Activated CD4-positive, CD25-positive, alpha-beta regulatory T cell treated with anti-CD3 and anti-CD28 coated beads, Interleukin-2, amount 50 U/mL, for 24 hours (primary cell): ENCODE results near the gene SH3RF3.

Experiments
- ATAC-seq, 2 donors: fragments of 150-1000 bp; cut with Tn5 transposase; one replicate each; pipeline ENCODE4 v1.10.0; 2021; ENCODE audit warnings: mild to moderate bottlenecking in 1 of 2, moderate library complexity in 1 of 2

SH3RF3 gene

GRCh38 chr2:109356324-109357035 lies 227.5 kb downstream of the SH3RF3 start:
- no peak for ATAC-seq

DNA sequence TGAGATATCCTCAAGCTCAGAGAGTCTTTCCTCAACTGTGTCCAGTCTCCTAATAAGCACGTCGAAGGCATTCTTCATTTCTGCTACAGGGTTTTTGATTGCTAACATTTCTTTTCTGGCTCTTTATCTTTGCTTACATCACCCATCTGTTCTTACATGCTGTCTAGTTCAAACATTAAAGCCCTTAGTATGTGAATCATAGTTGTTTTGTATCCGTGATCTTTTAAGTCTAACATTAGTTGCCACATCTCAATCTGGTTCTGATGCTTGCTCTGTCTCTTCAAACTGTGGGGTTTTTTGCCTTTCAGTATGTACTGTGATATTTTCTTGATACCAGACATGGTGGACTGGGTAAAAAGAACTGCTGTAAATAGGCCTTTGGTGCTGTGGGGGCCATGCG lies 235.2 kb downstream of the SH3RF3 start:
- ATAC-seq, result no peak

- no peak for ATAC-seq
Measured at GRCh38 chr2:109365131-109365530, 236.1 kb downstream of the SH3RF3 start.

DNA sequence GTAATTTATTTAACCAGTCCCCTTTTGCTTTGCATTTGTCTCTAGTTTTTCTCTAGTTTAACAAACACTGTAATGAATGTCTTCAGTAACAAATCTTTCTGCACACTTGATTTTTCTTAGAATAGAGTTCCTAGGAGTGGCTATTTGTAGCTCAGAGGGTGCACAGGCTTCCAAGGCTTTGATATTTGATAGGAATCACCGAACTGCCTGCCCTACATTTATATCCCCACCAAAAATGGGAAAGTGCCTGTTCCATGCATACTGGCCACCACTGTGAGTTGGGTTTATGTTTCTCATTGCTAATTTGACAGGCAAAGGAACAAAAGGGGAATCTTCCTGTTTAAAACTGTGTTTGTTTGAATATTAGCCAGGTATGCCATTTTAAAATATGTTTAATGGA lies 238.7 kb downstream of the SH3RF3 start:
- no peak for ATAC-seq

GRCh38 chr2:109368798-109369197 lies 239.8 kb downstream of the SH3RF3 start:
- no peak for ATAC-seq

DNA sequence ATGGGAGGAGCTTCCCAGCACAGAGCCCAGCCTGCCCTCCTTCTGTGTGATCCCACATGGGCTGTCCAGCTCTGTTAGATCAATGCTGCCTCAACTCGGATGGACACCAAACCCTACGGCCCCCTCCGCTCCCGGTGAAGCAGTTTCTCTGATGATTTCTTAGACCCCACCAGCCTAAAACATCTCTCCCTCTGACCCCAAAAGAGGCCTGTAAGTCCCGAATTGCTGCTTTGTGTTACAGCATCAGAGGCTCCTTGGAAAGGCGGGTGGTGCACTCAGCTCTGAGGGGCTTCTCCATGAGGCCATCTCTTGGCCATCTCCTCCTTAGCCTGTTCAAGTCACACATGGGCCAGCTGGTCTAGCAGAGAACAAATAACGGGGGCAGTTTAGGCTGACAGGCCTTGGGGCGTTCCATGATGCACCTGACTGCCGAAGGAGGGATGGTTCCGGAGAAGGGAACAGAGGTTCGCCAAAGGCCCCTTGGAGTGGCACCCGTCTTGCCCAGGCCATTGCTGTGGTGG lies 240.7 kb downstream of the SH3RF3 start:
- ATAC-seq, result no peak

DNA sequence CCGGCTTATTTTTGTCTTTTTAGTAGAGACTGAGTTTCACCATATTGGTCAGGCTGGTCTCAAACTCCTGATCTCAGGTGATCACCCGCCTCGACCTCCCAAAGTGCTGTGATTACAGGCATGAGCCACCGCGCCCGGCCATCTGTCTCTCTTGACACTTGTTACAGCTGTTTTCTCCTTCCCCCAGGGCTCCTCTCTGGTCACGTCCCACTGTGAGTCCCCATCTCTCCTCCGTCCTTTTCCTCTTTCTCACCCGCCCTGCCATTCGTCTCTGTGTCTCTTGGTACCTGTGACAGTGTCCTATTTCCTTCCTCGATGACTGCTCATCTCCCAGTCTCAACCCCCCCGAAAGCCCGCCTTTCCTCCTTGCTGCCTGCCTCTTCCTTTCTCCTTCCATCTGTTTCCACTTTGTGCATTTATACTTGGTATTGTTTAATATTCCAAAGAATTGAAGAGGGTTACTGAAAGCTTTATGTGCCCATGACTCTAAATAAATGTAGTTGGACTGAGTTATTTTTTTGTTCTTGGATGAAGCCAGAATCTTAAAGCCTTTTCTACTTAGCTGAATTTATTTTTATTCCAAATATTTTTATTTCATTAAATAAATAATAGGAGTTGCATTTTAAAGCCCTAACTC lies 241.5 kb downstream of the SH3RF3 start:
- ATAC-seq, result no peak

DNA sequence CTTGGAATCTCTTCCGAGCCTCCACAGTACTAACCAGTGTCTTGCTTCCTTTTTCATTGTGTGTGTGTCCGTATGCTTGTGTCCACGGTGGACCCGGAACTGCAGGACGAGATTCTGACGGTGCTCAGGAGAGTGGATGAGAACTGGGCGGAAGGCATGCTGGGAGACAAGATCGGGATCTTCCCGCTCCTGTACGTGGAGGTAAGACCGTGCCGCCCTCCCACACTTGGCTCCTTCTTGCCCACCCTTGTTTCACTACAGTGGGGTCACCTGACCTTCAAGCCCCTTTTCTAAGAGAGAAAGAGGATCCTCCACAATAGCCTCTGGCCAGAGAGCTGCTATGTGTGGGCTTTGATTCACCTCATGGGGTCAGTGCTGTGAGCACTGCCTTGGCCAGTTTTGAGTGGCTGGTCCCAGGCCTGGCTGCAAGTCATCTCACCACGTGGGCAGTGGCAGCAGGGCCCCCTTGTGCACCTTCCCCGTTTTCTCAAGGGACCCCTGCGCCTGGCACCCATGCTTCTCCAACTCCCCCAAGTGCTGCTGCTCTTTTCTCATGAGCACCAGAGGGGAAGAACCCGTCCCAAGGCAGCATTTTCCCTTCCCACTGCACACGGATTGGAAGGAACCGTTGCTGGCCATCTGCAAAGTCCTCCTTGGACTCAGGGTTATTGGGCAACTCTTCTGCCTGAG lies 242.6 kb downstream of the SH3RF3 start:
- no peak for ATAC-seq

- no peak for ATAC-seq
Measured at GRCh38 chr2:109372171-109372568, 243.2 kb downstream of the SH3RF3 start.

DNA sequence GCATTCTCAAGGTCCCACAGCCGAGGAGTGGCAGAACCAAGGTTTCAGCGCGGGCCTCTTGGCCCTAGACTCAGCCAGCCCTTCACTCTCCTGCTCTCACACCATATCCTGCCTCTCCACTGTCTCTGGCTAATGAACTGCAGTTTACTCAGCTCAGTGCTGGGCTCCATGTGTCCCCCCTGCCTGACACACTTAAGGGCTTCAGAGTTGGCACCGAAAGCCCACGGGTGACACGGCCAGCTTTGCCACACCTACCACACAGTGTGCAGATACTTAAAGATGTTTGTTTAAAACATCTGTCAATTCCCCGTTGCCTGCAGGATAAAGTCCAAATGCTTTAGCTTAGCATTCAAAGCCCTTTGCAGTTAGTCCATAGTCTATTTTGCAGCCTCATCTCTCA lies 243.6 kb downstream of the SH3RF3 start:
- ATAC-seq, result no peak

DNA sequence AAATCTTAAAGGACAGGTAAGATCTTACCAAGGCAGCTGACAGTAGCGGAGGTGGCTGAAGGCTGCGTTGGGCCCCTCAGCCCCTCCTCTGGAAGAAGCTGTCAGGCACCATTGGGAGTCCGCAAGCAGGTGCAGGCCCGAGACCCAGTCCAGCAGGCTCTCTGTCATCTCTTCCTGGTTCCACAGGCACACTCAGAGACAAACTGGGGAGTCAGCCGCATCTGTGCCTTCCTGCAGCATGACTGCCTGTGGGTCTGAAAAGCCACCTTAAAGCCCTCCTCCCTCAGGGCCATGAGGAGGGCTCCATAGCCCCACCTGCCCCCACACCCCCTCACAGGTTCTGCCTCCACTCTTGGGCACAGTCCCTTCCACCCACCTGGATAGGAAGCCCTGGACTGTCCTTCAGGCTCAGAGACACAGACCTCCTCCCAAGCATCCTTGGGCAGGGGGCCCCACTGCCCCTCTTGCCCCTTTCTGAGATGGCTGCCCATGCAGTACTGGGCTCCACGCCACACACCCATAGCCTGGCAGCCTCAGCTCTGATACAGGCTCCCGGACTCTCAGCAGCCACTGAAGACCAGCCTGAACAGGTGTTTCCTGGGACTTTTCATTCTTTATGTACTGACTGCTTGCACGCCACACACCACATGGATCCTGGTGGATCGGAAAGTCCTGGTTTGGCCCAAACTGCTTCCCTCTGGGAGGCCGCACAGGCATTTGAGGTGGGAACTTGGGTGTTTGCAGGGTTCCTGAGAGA lies 245.0 kb downstream of the SH3RF3 start:
- ATAC-seq, result no peak

DNA sequence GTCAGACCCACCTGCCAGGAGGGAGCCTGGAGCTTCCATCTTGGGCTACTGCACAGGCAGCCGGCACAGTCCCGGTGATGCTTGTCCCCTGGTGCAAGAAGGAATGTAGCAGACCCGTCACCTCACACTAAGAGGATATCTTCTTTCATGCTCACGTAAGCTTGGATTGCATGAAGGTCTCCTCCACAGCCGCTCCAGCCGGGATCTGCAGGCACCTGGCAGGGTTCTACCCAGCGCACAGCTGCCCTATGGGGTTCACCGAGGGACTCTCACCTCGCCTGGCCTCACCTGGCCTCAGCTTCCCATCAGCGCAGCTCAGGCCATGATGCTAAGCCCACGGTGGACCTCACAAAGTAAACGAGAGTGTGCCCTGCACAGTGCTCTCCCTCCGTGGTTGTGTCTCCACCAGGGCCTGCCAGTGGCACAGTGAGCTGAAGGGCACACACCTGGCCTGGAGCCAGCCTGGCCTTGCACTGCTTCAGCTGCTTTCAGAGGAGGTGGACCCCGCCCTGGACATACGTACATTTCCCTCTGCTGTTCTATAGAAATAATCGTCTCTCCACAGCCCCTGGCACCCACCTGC lies 245.6 kb downstream of the SH3RF3 start:
- ATAC-seq, result no peak

DNA sequence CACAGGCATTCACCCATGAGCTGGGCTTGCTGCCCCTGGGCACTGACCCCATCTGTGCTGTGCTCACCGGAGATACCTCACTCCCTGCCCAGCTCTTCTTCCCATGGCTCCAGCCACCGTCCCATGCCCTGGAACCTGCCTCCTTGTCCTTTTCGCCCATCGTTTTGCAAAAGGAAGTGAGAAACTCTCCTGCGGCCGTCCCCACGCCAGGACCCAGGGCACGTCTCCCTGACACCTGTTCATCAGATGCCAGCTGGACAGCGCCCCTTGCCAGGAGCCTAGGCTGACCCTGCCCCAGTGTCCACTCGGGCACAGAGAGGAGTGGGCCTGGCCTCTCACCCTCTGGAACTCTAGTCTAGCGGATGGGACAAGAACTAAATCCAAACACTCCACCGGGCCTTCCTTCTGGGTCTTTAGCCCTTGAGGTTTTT lies 246.1 kb downstream of the SH3RF3 start:
- no peak for ATAC-seq

- no peak for ATAC-seq
Measured at GRCh38 chr2:109375656-109376055, 246.7 kb downstream of the SH3RF3 start.

- ATAC-seq, result no peak
Measured at GRCh38 chr2:109376115-109376514, 247.1 kb downstream of the SH3RF3 start.

- ATAC-seq, result no peak
Measured at GRCh38 chr2:109376796-109377495, 247.9 kb downstream of the SH3RF3 start.

- ATAC-seq, result no peak
Measured at GRCh38 chr2:109377976-109378375, 249.0 kb downstream of the SH3RF3 start.

- no peak for ATAC-seq
Measured at GRCh38 chr2:109378682-109379081, 249.7 kb downstream of the SH3RF3 start.

DNA sequence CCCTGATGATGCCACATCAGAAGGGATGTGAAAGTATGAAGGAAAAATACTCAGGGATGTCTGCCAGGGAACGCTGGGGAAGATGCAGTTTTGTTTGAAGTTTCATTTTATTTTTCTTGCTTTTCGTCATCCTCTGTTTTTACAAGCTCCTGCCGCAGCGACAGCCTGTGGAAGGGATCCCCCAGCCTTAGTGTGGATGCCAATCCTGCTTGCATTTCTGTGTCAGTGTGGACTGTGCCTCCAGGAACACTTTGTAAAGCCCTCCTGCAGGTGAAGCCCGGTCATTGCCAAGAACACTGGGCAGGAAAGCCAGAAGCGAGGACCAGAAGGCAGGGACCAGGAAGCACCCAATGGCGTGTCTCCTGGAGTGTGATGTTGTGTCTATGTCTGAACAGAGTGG lies 250.5 kb downstream of the SH3RF3 start:
- ATAC-seq, result no peak

DNA sequence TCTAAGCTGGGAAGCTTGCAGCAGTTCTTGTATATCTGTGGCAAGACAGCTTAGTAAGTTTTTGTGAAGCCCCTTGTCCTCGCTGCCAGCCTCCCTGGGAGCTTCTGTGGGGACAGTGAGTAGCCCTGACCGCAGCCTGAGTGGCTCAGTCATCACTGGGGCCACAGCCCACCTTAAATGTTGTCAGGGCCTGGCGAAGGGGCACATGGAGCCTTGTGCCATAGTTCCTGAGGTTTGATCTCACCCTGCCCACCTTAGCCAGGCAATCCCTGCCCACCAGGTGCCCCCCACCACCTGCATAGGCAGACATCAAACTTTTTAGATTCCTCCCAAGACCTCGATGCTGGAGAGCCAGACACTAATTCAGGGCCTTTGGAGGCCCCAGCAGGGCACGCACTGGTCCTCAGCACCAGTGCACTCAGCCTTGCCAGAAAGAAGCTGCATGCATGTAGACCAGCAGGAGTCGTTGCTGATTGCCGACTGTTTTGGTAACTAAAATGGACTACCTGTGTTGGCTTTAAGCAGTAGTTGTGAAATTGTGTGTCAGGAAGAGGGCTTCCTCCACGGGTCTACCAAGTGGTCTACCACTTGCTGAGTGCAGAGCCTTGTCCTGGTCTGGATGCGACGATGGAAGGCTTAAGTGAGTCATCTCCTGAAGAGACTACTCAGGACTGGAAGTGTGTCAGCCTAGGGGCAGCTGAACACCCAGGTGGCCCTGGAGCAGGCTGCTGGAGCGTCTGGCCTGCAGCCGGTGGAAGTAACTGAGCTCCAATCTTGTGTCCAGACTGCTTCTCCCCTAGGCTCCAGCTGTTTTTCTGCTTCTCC lies 251.7 kb downstream of the SH3RF3 start:
- no peak for ATAC-seq

DNA sequence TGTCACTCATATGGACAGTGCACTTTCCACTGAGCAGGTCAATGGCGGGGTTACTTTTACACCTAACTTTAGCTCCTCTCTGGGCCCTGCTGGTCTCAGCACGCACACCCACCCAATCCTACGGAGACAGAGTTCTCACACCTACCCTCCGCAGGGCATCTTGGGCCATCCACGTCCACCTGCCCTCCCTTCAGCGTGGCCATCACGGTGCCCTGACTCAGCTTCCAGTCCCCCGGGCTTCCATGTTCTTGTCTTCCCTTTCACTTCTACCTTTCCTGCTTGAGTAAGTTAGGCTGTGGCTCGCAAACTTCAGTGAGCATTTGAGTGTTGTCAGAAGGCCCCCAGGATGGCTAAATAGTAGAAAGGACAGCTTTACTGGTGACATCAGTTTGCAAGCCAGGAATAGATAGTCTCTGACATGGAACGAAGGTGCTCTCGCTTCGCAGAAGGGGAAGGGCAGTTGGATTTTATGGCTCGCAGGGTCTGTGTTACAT lies 252.4 kb downstream of the SH3RF3 start:
- no peak for ATAC-seq
